Endodermal cell (in vitro differentiated cells): ENCODE data around the gene ARID3C. TPM values are rescaled to one million over a fixed set of nuclear protein-coding genes. Genes with fewer than 3 reads are reported as not detected.

ENCODE experiments used
- DNase-seq: peaks from one replicate; pipeline ENCODE4 v3.0.0-alpha.2; 2017
- H3K27ac ChIP-seq: 2 replicates; pipeline ENCODE4 v1.5.1; 2013; ENCODE audit warnings: mild to moderate bottlenecking, low read depth, low read length, moderate library complexity
- H3K27me3 ChIP-seq: 2 replicates; pipeline ENCODE4 v1.6.1; 2013; ENCODE audit warnings: mild to moderate bottlenecking, low read length, moderate library complexity; ENCODE audit not compliant: insufficient read depth, control insufficient read depth, poor library complexity, severe bottlenecking
- H3K36me3 ChIP-seq: 2 replicates; pipeline ENCODE4 v1.7.0; 2013; ENCODE audit warnings: mild to moderate bottlenecking, low read length, moderate library complexity; ENCODE audit not compliant: control insufficient read depth, insufficient read depth
- H3K4me1 ChIP-seq: one replicate; pipeline ENCODE4 v1.7.0; 2013; ENCODE audit warnings: low read length; ENCODE audit not compliant: control insufficient read depth, insufficient read depth
- H3K4me3 ChIP-seq: 2 replicates; pipeline ENCODE4 v1.5.1; 2013; ENCODE audit warnings: mild to moderate bottlenecking, low read length, moderate library complexity
- H3K9ac ChIP-seq: 2 replicates; pipeline ENCODE4 v1.6.1; 2013; ENCODE audit warnings: mild to moderate bottlenecking, low read length, moderate library complexity; ENCODE audit not compliant: poor library complexity, severe bottlenecking; ENCODE audit errors: extremely low read depth
- H3K9me3 ChIP-seq: 2 replicates; pipeline ENCODE4 v1.6.1; 2013; ENCODE audit warnings: mild to moderate bottlenecking, low read length, moderate library complexity; ENCODE audit not compliant: control insufficient read depth
- H3K27ac Mint-ChIP-seq: 2 replicates; pipeline ENCODE4 v1.8.0; 2020; ENCODE audit warnings: mixed read lengths
- H3K27me3 Mint-ChIP-seq: 2 replicates; pipeline ENCODE4 v1.8.0; 2021; ENCODE audit warnings: mild to moderate bottlenecking, mixed read lengths; ENCODE audit not compliant: insufficient read depth
- H3K36me3 Mint-ChIP-seq: 2 replicates; pipeline ENCODE4 v1.8.0; 2020; ENCODE audit warnings: low read depth, mixed read lengths
- H3K4me1 Mint-ChIP-seq: 2 replicates; pipeline ENCODE4 v1.8.0; 2020; ENCODE audit warnings: mixed read lengths
- H3K4me3 Mint-ChIP-seq: 2 replicates; pipeline ENCODE4 v1.8.0; 2020; ENCODE audit warnings: mild to moderate bottlenecking, moderate library complexity, mixed read lengths
- H3K9me3 Mint-ChIP-seq: 2 replicates; pipeline ENCODE4 v1.8.0; 2020; ENCODE audit warnings: mild to moderate bottlenecking, mixed read lengths
- WGBS, 2 experiments: methylation state at CpG; one replicate each; pipeline versions ENCODE4 v1.1.5 to v1.1.7; 2013; ENCODE audit warnings: missing lambda C conversion rate in 2 of 2, mixed read lengths in 1 of 2; ENCODE audit not compliant: insufficient coverage in 1 of 2, insufficient read length in 1 of 2; 5-methylcytosine and 5-hydroxymethylcytosine counted together
- total RNA-seq, 2 donors: library from RNA; stranded (reverse); fragmentation: NEBNext Ultra II Directional in 1 of 2; extraction: Animal tissue kit (Norgen Biotek cat#: 25700) in 1 of 2; gene quantifications; 2 replicates in 1 of 2; 3 replicates in 1 of 2; pipeline ENCODE4 v1.2.1, GENCODE V29; 2021
- TF ChIP-seq, protein P1 (sequence below): fragments of 200-600 bp; sonication (generic); conservative IDR thresholded peaks from 2 replicates; pipeline ENCODE4 v1.5.0; 2021; ENCODE audit warnings: antibody characterized with exemption, mild to moderate bottlenecking

ARID3C gene
- total RNA-seq, 2 donors from 2014 or later, result 0.31 to 0.80 TPM

DNA sequence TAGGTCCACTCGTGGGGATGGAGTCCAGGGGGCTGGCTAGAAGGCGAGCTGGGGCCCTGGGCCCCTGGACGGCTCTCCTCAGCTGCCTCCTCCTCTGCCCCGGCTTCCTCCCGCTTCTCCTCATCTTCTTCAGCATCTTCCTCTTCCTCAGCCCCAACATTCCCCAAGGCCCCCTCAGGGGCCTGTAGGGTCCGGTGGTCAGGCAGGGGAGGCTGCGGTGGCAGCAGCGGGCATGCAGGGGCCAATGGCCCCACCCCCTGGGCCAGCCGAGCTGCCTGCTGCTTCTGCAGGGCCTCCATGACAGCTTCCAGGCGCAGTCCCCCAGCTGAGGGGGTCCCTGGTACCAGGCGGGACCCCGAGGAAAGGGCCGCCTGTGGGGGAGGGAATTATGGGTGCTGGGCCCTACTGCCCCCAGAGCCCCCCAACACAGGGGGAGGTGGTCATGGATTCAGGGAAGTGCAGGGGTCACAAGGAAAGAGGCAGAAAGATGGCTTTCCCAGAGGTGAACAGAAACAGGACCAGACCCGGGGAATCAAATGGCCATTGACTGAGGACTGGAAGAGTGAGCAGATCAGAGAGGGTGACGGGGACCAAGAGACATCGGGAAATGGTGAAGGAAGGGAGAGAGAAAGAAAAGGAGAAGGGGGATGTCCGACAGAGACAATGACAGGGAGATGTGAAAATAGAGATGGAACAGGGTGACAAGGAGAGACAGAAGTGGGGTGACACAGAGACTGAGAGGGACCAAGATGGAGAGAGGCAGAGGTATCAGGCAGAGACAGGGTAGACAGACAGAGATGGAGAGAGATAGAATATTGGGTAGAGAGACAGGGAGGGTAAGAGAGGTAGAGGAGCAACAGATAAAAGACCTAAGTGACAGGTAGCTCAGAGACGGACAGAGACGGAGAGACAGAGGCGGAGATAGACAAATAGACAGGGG lies 880 bp downstream of the ARID3C start:
- no peak overlapping the region for H3K27ac ChIP-seq
- Mint-ChIP-seq H3K9me3 (no peaks in the 10 kb centered on the region), H3K27me3 (peaks cover 92% of the 10 kb centered on the region), H3K27ac (no peak overlapping the region), H3K4me1 (peaks cover 24% of the 10 kb centered on the region), H3K4me3 (peak overlapping the region; percentile 56), H3K36me3 (no peaks in the 10 kb centered on the region)
- H3K27me3 ChIP-seq, result peaks cover 71% of the 10 kb centered on the region
- H3K36me3 ChIP-seq, result no peaks in the 10 kb centered on the region
- peaks cover 7% of the 10 kb centered on the region for H3K4me1 ChIP-seq
- WGBS, 2 experiments, result 54 to 67% methylated on average over 9 to 20 of the region's 20 CpGs
- H3K9me3 ChIP-seq, result no peaks in the 10 kb centered on the region
- TF ChIP-seq, protein P1, sequence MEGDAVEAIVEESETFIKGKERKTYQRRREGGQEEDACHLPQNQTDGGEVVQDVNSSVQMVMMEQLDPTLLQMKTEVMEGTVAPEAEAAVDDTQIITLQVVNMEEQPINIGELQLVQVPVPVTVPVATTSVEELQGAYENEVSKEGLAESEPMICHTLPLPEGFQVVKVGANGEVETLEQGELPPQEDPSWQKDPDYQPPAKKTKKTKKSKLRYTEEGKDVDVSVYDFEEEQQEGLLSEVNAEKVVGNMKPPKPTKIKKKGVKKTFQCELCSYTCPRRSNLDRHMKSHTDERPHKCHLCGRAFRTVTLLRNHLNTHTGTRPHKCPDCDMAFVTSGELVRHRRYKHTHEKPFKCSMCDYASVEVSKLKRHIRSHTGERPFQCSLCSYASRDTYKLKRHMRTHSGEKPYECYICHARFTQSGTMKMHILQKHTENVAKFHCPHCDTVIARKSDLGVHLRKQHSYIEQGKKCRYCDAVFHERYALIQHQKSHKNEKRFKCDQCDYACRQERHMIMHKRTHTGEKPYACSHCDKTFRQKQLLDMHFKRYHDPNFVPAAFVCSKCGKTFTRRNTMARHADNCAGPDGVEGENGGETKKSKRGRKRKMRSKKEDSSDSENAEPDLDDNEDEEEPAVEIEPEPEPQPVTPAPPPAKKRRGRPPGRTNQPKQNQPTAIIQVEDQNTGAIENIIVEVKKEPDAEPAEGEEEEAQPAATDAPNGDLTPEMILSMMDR, result no peak
- DNase-seq, result no peak
- H3K9ac ChIP-seq, result no peak overlapping the region
- H3K4me3 ChIP-seq, result peak overlapping the region; percentile 69

DNA sequence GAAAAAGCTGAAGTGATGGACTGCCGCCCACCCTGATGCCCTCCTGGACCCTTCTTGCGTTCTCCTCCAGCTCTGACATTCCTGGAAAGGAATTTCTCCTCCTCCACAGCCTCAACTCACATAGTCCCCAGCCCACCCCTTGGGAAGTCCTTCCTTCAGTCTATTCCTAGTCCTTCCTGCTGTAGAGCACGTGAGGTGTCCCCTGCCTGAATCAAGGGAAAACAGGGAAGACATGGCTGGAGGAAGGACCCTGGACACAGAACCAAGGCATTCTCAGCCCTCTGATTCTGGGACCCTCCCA lies 3.7 kb downstream of the ARID3C start:
- H3K9ac ChIP-seq, result no peak overlapping the region
- no peaks in the 10 kb centered on the region for H3K9me3 ChIP-seq
- peaks cover 60% of the 10 kb centered on the region for H3K27me3 ChIP-seq
- H3K27ac ChIP-seq, result no peak overlapping the region
- no peak for DNase-seq
- Mint-ChIP-seq H3K9me3 (no peaks in the 10 kb centered on the region), H3K36me3 (no peaks in the 10 kb centered on the region), H3K4me1 (peaks cover 21% of the 10 kb centered on the region), H3K4me3 (peak overlapping the region; percentile 42), H3K27ac (no peak overlapping the region), H3K27me3 (peaks cover 89% of the 10 kb centered on the region)
- no peak overlapping the region for H3K4me3 ChIP-seq
- no peaks in the 10 kb centered on the region for H3K36me3 ChIP-seq
- WGBS, 2 experiments, result 65 to 77% methylated on average over 2 to 3 of the region's 3 CpGs
- TF ChIP-seq, protein P1, result no peak
- H3K4me1 ChIP-seq, result peaks cover 7% of the 10 kb centered on the region

DNA sequence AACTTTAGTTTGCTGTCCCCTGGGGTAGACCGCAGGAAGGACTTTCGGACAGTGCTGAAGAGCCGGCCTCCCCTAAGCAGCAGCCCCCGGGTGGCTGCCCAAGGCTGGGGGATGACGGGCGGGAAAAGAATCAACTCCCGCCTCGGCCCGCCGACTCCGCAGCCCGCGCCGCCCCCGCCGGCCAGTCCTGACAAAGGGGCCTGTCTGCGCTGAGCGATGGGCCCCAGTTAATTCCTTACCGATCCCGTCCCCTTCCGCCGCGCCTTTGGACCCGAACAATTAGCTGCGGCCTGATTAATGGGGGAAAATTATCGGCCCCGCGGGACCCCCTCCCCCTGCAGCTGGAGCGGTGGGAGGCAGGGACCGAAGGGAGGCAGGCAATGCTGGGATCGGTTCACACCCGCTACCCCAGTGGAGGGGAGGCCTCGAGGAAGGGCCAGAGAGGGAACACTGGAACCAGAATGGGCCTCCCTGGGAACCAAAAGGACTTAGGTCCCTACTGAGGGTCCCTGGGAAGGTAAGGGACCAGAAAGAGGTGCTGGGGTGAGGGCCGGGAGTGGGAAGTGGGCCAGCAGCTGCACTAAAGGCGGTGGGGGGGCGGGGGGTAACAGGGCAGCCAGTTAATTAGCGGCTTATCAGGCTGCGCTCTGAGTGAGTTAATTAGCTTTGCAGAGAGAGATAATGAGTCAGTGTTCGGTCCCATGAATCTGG lies 4.2 kb downstream of the ARID3C start:
- Mint-ChIP-seq H3K27me3 (peaks cover 86% of the 10 kb centered on the region), H3K4me1 (peaks cover 23% of the 10 kb centered on the region), H3K4me3 (peak overlapping the region; percentile 42), H3K9me3 (no peaks in the 10 kb centered on the region), H3K27ac (no peak overlapping the region), H3K36me3 (no peaks in the 10 kb centered on the region)
- Histone ChIP-seq H3K36me3 (no peaks in the 10 kb centered on the region), H3K4me3 (no peak overlapping the region), H3K27me3 (peaks cover 55% of the 10 kb centered on the region), H3K9me3 (no peaks in the 10 kb centered on the region), H3K27ac (peak overlapping the region; percentile 78), H3K9ac (peak overlapping the region; percentile 34), H3K4me1 (peaks cover 10% of the 10 kb centered on the region)
- WGBS, 2 experiments, result 25 to 28% methylated on average over 35 to 39 of the region's 39 CpGs
- DNase-seq, result peak; percentile 68
- TF ChIP-seq, protein P1, result no peak
